Activated naive CD4-positive, alpha-beta T cell (primary cell): ENCODE data around the gene CSF3R.

Source experiments
- DNase-seq, 4 experiments: peaks; one replicate each; lab custom pipeline; 2025; lab: John Stamatoyannopoulos, UW

The CSF3R gene

DNA sequence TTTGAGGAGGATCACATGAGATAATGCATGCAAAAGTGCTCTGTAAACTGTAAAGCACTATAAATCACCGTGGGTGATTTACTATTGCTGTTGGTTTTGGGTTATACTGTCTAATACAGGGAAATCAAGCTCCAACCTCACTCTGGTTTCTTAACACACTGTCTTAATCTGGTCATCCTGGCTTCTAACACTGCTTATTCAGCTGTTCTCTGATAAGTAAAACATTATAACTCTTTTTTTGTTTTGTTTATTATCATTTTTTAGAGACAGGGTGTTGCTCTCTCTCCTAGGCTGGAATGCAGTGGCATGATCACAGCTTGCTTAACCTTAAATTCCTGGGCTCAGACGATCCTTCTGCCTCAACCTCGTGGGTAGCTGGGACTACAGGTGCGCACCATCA is 63.1 kb downstream of the CSF3R start:
- no peak for DNase-seq

DNA sequence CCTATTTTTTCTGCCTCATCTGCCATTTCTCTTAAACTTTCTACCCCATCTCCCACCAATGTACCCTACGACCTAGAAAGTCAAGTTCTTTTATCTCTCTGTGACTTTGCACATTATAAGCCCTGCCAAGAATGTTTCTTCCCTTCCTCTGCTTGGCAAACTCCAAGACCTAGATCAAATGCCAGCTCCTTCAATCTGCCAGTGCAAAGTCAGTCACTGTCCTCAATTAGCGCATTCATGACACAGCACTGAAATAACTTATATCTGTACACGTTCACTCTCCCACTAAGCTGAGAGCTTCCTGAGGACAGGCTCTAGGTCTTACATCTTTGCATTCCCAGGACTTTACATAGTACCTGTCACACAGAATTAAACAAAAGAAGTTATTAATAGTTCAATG is 63.6 kb downstream of the CSF3R start:
- DNase-seq, result no peak

DNA sequence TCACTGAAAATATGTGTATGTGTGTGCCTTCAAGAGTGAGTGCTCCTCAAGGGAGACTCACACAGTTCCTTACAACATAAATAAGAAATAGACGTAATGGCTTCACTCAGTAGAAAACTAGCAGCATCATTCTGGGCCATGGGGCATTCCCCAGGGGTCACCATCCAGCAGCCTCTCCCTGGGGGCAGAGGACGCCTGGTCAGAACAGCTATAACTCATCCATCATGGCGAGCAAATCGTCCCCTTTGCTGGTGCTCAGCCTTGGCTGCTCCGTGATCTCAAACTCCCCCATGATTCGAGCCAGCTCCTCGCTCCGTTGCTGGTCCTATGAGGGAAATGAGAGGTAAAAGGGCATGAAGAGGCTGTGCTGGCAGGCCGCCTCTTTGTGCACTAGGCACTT is 64.8 kb downstream of the CSF3R start:
- no peak for DNase-seq
